GM10248 (cell line): ENCODE data around the gene HK1.

Experiments used
- CTCF ChIA-PET: fragments of 300-600 bp; sonication (Branson Sonifier 250); formaldehyde crosslinking; extraction: SDS; loops from one replicate; lab custom pipeline; 2021; ENCODE audit warnings: antibody characterized with exemption; lab: Yijun Ruan, JAX
- POLR2A ChIA-PET: fragments of 350-650 bp; sonication (Branson Sonifier 250); formaldehyde crosslinking; extraction: SDS; loops from one replicate; lab custom pipeline; 2020; ENCODE audit warnings: antibody characterized with exemption; lab: Yijun Ruan, JAX
- DNase-seq: peaks from one replicate; pipeline ENCODE4 v3.0.0; 2012; ENCODE audit errors: extremely low spot score
- TF ChIP-seq, protein P1 (sequence below): IDR thresholded peaks from 2 replicates; pipeline ENCODE4 v1.5.1; 2012; ENCODE audit warnings: mild to moderate bottlenecking, low read depth; ENCODE audit errors: extremely low read depth, missing control alignments, control extremely low read depth

HK1 gene

GRCh38 chr10:69363666-69364065, 85.4 kb downstream of the HK1 start:
- no peak for DNase-seq
- TF ChIP-seq, protein P1, sequence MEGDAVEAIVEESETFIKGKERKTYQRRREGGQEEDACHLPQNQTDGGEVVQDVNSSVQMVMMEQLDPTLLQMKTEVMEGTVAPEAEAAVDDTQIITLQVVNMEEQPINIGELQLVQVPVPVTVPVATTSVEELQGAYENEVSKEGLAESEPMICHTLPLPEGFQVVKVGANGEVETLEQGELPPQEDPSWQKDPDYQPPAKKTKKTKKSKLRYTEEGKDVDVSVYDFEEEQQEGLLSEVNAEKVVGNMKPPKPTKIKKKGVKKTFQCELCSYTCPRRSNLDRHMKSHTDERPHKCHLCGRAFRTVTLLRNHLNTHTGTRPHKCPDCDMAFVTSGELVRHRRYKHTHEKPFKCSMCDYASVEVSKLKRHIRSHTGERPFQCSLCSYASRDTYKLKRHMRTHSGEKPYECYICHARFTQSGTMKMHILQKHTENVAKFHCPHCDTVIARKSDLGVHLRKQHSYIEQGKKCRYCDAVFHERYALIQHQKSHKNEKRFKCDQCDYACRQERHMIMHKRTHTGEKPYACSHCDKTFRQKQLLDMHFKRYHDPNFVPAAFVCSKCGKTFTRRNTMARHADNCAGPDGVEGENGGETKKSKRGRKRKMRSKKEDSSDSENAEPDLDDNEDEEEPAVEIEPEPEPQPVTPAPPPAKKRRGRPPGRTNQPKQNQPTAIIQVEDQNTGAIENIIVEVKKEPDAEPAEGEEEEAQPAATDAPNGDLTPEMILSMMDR = no peak
- CTCF ChIA-PET = interaction anchor here (1.3 to 1.4 kb wide), 2 partner anchors 29 to 125 kb away, joined by 3 to 5 read pairs; no protein-coding TSS in a partner anchor
- POLR2A ChIA-PET = no interaction called here

GRCh38 chr10:69364232-69364940, 86.1 kb downstream of the HK1 start:
- ChIA-PET POLR2A (no interaction called here), CTCF (interaction anchor here (1.3 to 1.4 kb wide), 3 partner anchors 10 to 126 kb away, joined by 3 to 5 read pairs (median 3); no protein-coding TSS in a partner anchor)
- TF ChIP-seq, protein P1 = no peak
- no peak for DNase-seq

DNA sequence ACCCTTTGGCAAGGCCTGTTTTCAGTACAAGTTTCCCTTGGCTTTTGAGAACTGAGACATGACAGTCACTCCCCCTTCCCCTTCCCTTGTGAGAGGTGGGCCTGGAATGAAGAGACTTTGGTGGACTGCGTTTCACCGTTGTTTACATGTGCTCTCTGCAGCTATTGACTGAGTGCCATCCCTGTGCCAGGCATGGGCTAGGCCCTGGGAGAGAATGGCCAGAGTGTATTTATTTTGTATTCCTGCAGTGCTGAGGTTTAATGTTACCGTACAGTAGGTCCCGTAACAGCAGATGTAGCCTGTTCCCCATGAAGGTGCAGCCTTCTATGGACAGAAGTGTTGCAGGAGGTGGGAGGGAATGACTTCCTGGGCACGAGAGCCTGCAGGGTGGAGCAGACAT, 88.4 kb downstream of the HK1 start:
- TF ChIP-seq, protein P1 = no peak
- ChIA-PET POLR2A (no interaction called here), CTCF (no interaction called here)
- DNase-seq = no peak

DNA sequence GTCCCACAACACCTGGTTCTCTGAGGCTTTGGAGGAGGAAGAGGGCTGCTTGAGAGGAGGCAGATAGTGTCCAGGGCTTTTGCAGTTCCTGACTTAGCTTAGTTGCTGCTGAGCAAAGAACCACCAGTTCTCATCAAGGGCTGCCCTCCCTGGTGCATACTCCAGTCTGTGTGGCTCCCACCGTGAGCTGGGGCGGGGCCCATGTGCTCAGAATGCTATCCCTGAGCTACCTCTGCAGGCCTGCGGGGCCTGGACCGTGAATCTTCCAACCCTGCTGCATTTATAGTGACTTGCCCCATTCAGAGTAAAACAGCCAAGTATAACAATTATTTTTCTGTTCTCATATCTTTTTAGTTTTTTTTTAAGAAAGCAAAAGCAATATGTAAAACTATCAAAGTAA, 89.2 kb downstream of the HK1 start:
- TF ChIP-seq, protein P1 = no peak
- ChIA-PET CTCF (no interaction called here), POLR2A (no interaction called here)
- no peak for DNase-seq

DNA sequence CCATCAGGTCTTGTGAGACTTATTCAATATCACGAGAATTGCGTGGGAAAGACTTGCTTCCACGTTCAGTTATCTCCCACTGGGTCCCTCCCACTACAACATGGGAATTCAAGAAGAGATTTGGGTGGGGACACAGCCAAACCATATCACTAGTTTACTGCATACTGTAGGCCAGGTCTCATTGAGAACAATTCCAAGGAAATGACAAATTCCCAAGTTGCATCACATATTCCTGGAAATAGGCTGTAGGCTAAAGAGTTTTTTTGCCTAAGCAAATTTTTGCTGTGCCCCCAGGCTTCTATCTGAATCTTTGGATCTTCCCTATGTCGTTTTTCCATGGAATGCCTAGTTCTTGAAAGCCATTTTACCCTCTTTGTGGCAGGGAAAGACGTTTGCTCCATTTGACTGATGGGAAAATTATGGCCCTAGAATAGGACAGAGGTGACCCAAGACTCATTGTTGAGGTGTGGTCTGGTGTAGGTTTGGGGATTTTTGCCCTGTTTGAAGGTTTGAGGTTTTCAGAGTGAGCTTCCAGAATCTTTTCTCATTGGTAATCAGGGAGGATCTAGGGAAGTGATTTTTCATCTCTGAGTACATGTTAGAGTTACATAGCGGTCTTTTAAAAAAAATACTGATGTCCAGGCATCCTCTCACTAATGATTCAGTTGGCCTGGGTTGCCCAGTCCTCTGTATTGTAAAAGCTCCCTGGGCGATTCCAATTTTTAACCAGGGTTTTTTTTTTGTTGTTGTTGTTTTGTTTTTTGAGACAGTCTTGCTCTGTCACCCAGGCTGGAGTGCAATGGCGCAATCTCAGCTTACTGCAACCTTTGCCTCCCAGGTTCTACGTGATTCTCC, 94.1 kb downstream of the HK1 start:
- ChIA-PET POLR2A (no interaction called here), CTCF (interaction anchor here (2.0 kb wide), 1 partner anchor 20 kb away, joined by 7 read pairs; no protein-coding TSS in a partner anchor)
- TF ChIP-seq, protein P1 = no peak
- no peak for DNase-seq

GRCh38 chr10:69374242-69374641, 95.9 kb downstream of the HK1 start:
- TF ChIP-seq, protein P1 = no peak
- ChIA-PET POLR2A (no interaction called here), CTCF (interaction anchor here (0.8 to 2.0 kb wide), 2 partner anchors 18 to 41 kb away, joined by 3 to 7 read pairs; no protein-coding TSS in a partner anchor)

More at GRCh38 chr10:69374242-69374641, 95.9 kb downstream of the HK1 start:
- no peak for DNase-seq
